GM12872 (cell line): ENCODE data around the gene S100A8.
A peak's percentile ranks its signal among the peaks of the same experiment; 100 is the strongest.

Source experiments
- TF ChIP-seq, protein P1 (sequence below): IDR thresholded peaks from 3 replicates; pipeline ENCODE4 v1.5.1; 2011; ENCODE audit warnings: low read depth, mild to moderate bottlenecking, low read length, moderate library complexity; ENCODE audit not compliant: insufficient read depth

Gene S100A8

DNA sequence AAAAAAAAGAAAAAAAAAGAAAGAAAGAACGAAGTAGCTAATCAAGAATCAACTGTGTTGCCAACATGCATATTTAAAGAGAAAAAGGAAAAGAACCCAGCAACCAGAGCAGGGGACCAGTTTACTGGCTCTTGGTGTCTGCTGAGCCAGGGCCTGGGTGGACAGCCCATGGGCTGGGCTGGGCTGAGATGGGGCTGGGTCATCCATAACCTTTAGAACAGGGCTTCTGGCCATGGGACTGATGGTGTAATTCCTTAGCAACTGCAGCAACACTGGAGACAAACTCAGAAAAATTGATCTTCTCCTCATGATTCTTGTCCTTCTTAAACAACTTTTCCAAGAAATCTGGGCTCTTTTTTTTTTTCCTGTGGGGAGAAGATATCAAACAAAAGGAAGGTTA lies 35.9 kb upstream of the S100A8 start:
- TF ChIP-seq, protein P1, sequence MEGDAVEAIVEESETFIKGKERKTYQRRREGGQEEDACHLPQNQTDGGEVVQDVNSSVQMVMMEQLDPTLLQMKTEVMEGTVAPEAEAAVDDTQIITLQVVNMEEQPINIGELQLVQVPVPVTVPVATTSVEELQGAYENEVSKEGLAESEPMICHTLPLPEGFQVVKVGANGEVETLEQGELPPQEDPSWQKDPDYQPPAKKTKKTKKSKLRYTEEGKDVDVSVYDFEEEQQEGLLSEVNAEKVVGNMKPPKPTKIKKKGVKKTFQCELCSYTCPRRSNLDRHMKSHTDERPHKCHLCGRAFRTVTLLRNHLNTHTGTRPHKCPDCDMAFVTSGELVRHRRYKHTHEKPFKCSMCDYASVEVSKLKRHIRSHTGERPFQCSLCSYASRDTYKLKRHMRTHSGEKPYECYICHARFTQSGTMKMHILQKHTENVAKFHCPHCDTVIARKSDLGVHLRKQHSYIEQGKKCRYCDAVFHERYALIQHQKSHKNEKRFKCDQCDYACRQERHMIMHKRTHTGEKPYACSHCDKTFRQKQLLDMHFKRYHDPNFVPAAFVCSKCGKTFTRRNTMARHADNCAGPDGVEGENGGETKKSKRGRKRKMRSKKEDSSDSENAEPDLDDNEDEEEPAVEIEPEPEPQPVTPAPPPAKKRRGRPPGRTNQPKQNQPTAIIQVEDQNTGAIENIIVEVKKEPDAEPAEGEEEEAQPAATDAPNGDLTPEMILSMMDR, result no peak

DNA sequence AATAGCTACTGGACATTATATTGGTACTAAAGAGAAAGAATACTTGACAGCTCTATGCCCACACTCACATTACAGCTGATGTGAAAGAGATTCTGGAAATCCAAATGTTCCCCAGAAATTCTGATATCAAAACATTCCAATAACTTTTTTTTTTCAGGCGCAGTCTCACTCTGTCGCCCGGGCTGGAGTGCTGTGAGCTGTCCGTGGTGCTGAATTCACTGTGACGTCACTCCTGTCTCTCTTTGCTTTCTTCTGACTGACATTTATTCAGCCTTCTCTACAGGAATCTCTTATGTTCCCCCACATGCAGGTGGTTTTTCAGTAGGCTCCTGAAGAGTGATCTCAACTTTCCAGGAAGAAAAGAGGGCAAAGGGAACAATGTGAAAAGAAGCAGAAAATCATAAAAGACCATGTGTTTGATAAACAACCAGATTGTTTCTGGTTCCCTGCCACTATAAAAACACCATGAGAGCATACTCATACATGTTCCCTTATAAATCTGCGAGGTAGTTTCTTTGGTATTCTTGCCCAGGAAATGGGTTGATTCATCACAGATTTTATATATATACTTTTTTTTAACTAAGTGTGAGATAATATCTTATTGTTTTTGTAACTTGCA lies 31.7 kb upstream of the S100A8 start:
- TF ChIP-seq, protein P1, result no peak

DNA sequence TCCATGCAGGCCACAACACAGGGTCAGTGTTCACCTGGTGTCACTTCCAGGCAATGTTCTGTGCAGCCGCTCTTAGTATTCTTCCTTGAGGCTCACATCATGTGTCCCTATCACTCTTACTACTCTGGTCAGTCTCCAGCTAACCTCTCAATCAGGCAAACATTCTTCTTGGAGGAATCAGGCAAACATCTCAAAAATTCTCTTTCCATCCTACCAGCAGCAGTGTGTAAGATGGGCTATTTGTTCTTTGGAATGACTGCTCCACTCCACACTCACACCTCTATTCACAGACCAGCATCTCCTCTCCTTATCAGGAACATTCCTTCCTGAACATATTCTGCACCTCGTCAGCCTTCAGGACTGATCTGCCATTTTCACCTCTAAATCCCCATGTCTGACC lies 29.4 kb upstream of the S100A8 start:
- TF ChIP-seq, protein P1, result no peak

DNA sequence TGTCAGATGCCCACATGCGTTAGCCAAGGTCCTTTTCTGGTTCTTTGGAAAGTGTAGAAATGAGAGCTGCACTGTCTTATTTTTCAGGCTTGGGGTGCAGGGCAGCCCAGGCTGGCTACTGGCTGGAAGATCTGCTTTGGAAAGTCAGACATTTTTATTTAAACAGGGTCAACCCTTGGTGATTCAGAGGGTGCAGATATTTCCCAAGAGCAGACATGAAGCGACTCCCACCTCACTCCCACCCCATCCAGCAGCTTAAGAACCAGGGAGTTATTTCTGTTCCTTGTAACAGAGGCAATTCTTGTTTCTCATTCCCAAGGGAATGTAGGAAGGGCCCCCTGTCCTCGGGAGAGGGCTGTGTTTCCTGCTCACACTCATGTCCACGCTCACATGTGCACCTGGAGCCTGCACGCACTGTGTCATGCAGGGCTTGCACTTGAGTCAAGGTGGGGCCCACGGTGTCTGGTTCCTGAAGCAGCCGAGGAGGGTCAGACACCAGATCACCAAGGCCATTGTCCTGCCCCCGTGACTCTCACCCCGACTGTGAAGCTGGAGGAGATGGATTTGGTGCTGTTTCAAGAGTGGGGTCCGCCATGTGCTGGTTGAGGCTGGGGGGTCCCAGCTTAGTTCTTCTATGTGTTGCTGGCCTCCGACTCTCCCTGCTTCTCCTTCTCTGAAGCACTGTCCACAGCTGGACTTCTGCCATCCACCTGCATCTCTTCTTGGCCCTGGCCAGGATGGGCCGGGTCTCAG lies 26.4 kb upstream of the S100A8 start:
- TF ChIP-seq, protein P1, result no peak

DNA sequence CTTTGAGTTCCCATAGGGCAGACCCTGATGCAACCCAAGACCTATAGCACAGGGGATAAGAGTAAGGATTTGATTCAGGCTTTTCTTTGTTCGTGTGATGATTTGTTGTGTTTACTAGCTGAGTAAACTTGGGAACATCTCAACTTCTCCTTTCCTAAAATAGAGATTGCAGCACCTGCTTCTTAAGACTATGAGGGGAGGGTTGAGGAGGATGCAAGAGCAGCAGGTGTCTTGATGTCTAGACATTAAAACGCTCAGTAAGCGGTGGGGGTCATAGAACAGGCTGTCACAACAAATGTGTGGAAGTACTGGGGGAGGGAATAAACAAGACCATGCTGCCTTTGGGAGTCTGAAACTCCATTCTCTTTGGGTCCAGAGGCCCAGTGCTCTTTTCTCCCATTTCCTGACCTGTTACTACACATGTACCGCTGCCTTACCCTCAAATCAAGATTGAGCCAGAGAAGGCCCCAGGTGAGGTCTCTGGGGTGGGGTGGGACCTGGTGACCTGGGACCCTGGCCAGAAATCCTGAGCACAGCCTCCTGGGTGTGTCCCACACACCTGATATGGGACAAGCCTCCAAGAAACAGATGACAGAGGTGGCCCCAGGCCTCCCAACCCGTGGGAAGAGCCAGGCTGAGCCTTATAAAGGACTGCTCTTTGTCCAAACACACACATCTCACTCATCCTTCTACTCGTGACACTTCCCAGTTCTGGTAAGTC lies 25.1 kb upstream of the S100A8 start, which contains the start of gene S100A7A:
S100A7A (plus strand) TSS at position 671 of the 721 bp plus-strand sequence. CDS start 1,563 bp downstream, outside the sequence.
- TF ChIP-seq, protein P1, result no peak

DNA sequence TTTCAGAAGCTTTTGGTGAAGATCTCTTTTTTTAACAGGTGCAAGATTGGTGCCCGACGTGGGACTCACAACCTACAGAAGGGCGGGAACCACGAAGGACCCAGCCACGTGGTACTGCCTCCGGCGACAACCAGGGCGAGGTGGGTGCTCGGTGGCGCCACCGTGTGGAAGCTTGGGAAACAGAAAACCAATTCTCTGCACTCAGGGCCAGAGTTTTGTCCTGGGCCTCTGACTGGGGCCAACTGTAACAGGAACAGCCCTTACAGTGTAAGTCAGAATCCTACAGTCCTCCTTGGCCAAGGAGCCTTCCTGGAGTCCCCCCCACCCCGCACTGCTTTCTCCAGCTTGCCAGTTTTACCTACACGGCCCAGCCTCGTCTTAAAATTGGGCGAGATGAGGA lies 13.9 kb upstream of the S100A8 start:
- TF ChIP-seq, protein P1, result peak; percentile 66

DNA sequence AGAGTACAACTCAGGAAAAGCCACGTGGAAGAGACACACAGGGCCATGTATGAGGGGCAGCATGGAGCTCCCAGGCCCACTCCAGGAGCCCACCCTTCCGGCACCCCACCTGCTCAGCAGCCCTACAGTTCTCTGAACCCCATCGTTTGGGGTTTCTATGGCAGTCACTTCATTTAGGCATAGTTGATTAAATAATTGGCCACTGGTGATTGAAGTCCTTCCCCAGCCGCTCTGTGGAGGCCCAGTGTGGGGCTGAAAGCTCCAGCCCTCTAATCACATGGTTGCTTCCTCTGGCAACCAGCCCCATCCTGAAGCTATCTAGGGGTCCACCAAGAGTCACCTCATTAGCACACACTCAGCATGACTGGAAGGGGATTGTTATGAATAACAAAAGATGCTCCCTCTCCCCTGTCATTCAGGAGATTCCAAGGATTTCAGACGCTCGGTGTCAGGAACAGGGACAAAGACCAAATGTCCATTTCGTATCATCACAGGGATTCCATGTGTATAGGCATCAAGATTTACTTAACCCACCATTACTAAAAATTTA lies 13.3 kb upstream of the S100A8 start:
- TF ChIP-seq, protein P1, result no peak
